ENCODE results near the gene AMN. TPM values are rescaled to one million over a fixed set of nuclear protein-coding genes. Genes with fewer than 3 reads are reported as not detected.

Gene AMN
- polyA plus RNA-seq, 3 donors = 0.09 TPM; not detected in 2

GRCh38 chr14:102878174-102878969 is 44.1 kb upstream of the AMN start:
- H3K9ac ChIP-seq (ENCODE audit: insufficient read depth, low read length, poor library complexity, severe bottlenecking) = no peak overlapping the region
- DNase-seq = no peak
- H3K4me2 ChIP-seq (replicated peaks; ENCODE audit: extremely low read depth, low read length, poor library complexity, severe bottlenecking) = no peak overlapping the region
- peaks cover 36 to 39% of the 10 kb centered on the region in 2 donors for H3K36me3 Mint-ChIP-seq
- no peak overlapping the region for H3K4me3 ChIP-seq (replicated peaks in 1 of 3; ENCODE audit: low read depth in 2 of 3, low read length in 3 of 3)
- intact Hi-C loops (cut with micrococcal nuclease) = no loop called here
- H3K27ac ChIP-seq (ENCODE audit: low read depth in 1 of 2, low read length in 2 of 2) = no peak overlapping the region
- no peak overlapping the region for H3K4me3 Mint-ChIP-seq
- H3K9me3 Mint-ChIP-seq = no peaks in the 10 kb centered on the region
- peak overlapping the region in 1 of 7 donors; percentile 43 for H3K27ac Mint-ChIP-seq
- peaks cover 75 to 99% of the 10 kb centered on the region in 2 donors for H3K36me3 ChIP-seq (replicated peaks in 1 of 2; ENCODE audit: control insufficient read depth in 1 of 2, insufficient read depth in 2 of 2, low read length in 2 of 2)
- H3K9me3 ChIP-seq (replicated peaks in 1 of 2; ENCODE audit: control insufficient read depth in 1 of 2, insufficient read depth in 1 of 2, low read length in 2 of 2) = no peaks in the 10 kb centered on the region
- no peak overlapping the region for H2AFZ ChIP-seq (ENCODE audit: insufficient read depth, low read depth, low read length, poor library complexity, severe bottlenecking)
- peaks cover 20% of the 10 kb centered on the region for H4K20me1 ChIP-seq (ENCODE audit: insufficient read depth, low read length)
- no peaks in the 10 kb centered on the region for H3K4me1 Mint-ChIP-seq
- 98% methylated on average over 6 of the region's 6 CpGs for WGBS (ENCODE audit: insufficient coverage)
- no peaks in the 10 kb centered on the region for H3K27me3 Mint-ChIP-seq (ENCODE audit: low read depth in 3 of 3)
- no peaks in the 10 kb centered on the region for H3K27me3 ChIP-seq (ENCODE audit: control insufficient read depth in 2 of 2, insufficient read depth in 2 of 2, low read length in 2 of 2)
- H3K79me2 ChIP-seq (ENCODE audit: insufficient read depth, low read length) = no peaks in the 10 kb centered on the region
- no peaks in the 10 kb centered on the region for H3K4me1 ChIP-seq (ENCODE audit: control insufficient read depth in 1 of 2, insufficient read depth in 2 of 2, low read length in 2 of 2)
- no peak for TF ChIP-seq CTCF (IDR thresholded peaks at IDR 0.05)

GRCh38 chr14:102878970-102879460 is 43.4 kb upstream of the AMN start:
- Histone ChIP-seq H3K79me2 (ENCODE audit: insufficient read depth, low read length) (no peaks in the 10 kb centered on the region), H3K27me3 (ENCODE audit: control insufficient read depth in 2 of 2, insufficient read depth in 2 of 2, low read length in 2 of 2) (no peaks in the 10 kb centered on the region), H3K9ac (ENCODE audit: insufficient read depth, low read length, poor library complexity, severe bottlenecking) (no peak overlapping the region), H3K4me3 (replicated peaks in 1 of 3; ENCODE audit: low read depth in 2 of 3, low read length in 3 of 3) (no peak overlapping the region), H3K27ac (ENCODE audit: low read depth in 1 of 2, low read length in 2 of 2) (no peak overlapping the region), H3K4me1 (ENCODE audit: control insufficient read depth in 1 of 2, insufficient read depth in 2 of 2, low read length in 2 of 2) (no peaks in the 10 kb centered on the region), H3K36me3 (replicated peaks in 1 of 2; ENCODE audit: control insufficient read depth in 1 of 2, insufficient read depth in 2 of 2, low read length in 2 of 2) (peaks cover 75 to 99% of the 10 kb centered on the region in 2 donors), H3K4me2 (replicated peaks; ENCODE audit: extremely low read depth, low read length, poor library complexity, severe bottlenecking) (no peak overlapping the region), H2AFZ (ENCODE audit: insufficient read depth, low read depth, low read length, poor library complexity, severe bottlenecking) (no peak overlapping the region), H4K20me1 (ENCODE audit: insufficient read depth, low read length) (peaks cover 20% of the 10 kb centered on the region), H3K9me3 (replicated peaks in 1 of 2; ENCODE audit: control insufficient read depth in 1 of 2, insufficient read depth in 1 of 2, low read length in 2 of 2) (no peaks in the 10 kb centered on the region)
- no peak for TF ChIP-seq CTCF (IDR thresholded peaks at IDR 0.05)
- H3K27me3 Mint-ChIP-seq (ENCODE audit: low read depth in 3 of 3) = no peaks in the 10 kb centered on the region
- H3K9me3 Mint-ChIP-seq = no peaks in the 10 kb centered on the region
- H3K27ac Mint-ChIP-seq = peak overlapping the region in 3 of 7 donors; percentile 2 to 43 (median 6)
- intact Hi-C loops (cut with micrococcal nuclease) = no loop called here
- no peak overlapping the region for H3K4me3 Mint-ChIP-seq
- 97% methylated on average over 4 of the region's 6 CpGs for WGBS (ENCODE audit: insufficient coverage)
- no peak for DNase-seq
- no peaks in the 10 kb centered on the region for H3K4me1 Mint-ChIP-seq
- peaks cover 36 to 40% of the 10 kb centered on the region in 2 donors for H3K36me3 Mint-ChIP-seq

Data from CD14-positive monocyte (primary cell).